MCF 10A (cell line): ENCODE results near the gene NNMT. TPM values are rescaled to one million over a fixed set of nuclear protein-coding genes. Genes with fewer than 3 reads are reported as not detected.
"Not testable (repeated sequence)": the region's sequence is repeated elsewhere in the genome, so short reads cannot be mapped to it uniquely, and the experiment has no call there.

Source experiments
- BruUV-seq: library from RNA; stranded (reverse); fragments of 400-500 nt; replicated peaks from 2 replicates; lab custom pipeline; 2021; lab: Mats Ljungman, UMichigan
- CTCF ChIA-PET: fragments of 300-600 bp; sonication (Branson Sonifier 250); formaldehyde crosslinking; extraction: SDS; loops from one replicate; lab custom pipeline; 2021; ENCODE audit warnings: antibody characterized with exemption, inconsistent platforms; lab: Yijun Ruan, JAX
- POLR2A ChIA-PET: fragments of 300-600, 350-650 bp; sonication (Branson Sonifier 250); formaldehyde crosslinking; extraction: SDS; loops from one replicate; lab custom pipeline; 2020; ENCODE audit warnings: antibody characterized with exemption, inconsistent platforms; lab: Yijun Ruan, JAX
- DNase-seq: peaks from one replicate; pipeline ENCODE4 v3.0.0-alpha.2; 2018; ENCODE audit not compliant: unreplicated experiment
- H3K27ac Mint-ChIP-seq: one replicate; pipeline ENCODE4 v1.8.0; 2022; ENCODE audit warnings: mild to moderate bottlenecking, low read depth, mixed read lengths; ENCODE audit not compliant: unreplicated experiment
- H3K27me3 Mint-ChIP-seq: one replicate; pipeline ENCODE4 v1.8.0; 2022; ENCODE audit warnings: mixed read lengths; ENCODE audit not compliant: insufficient read depth, unreplicated experiment
- H3K36me3 Mint-ChIP-seq: one replicate; pipeline ENCODE4 v1.8.0; 2022; ENCODE audit warnings: mild to moderate bottlenecking, moderate library complexity, mixed read lengths; ENCODE audit not compliant: insufficient read depth, unreplicated experiment
- H3K4me1 Mint-ChIP-seq: one replicate; pipeline ENCODE4 v1.8.0; 2022; ENCODE audit warnings: mixed read lengths; ENCODE audit not compliant: insufficient read depth, unreplicated experiment
- H3K4me3 Mint-ChIP-seq: one replicate; pipeline ENCODE4 v1.8.0; 2022; ENCODE audit warnings: mild to moderate bottlenecking, moderate library complexity, mixed read lengths; ENCODE audit not compliant: unreplicated experiment
- H3K9me3 Mint-ChIP-seq: one replicate; pipeline ENCODE4 v1.8.0; 2022; ENCODE audit warnings: mixed read lengths; ENCODE audit not compliant: unreplicated experiment
- CTCF ChIP-seq: fragments of 200-600 bp; IDR thresholded peaks from one replicate; pipeline ENCODE4 v1.8.0; 2022; ENCODE audit warnings: antibody characterized with exemption, mild to moderate bottlenecking; ENCODE audit not compliant: unreplicated experiment
- intact Hi-C: fragments of 100-400 bp; cut with micrococcal nuclease; formaldehyde crosslinking; loops from 2 replicates; pipeline ENCODE4 v1.14.1; 2022
- total RNA-seq: library from RNA; stranded (reverse); gene quantifications from 2 replicates; pipeline ENCODE4 v1.2.3, GENCODE V29; 2022

Gene NNMT
- total RNA-seq, 1 experiment from 2014 or later: 638 TPM

- Mint-ChIP-seq H3K4me3 (no peak overlapping the region), H3K27me3 (no peaks in the 10 kb centered on the region), H3K4me1 (peaks cover 2% of the 10 kb centered on the region), H3K27ac (no peak overlapping the region), H3K36me3 (peaks cover 13% of the 10 kb centered on the region), H3K9me3 (peaks cover 13% of the 10 kb centered on the region)
- intact Hi-C loops: no loop called here
- POLR2A ChIA-PET: no interaction called here
- DNase-seq: no peak
- BruUV-seq: no TSS peak
- no peak for TF ChIP-seq CTCF
- CTCF ChIA-PET: no interaction called here
These were observed 30.0 kb downstream of the NNMT start for GRCh38 chr11:114326151-114326550.

DNA sequence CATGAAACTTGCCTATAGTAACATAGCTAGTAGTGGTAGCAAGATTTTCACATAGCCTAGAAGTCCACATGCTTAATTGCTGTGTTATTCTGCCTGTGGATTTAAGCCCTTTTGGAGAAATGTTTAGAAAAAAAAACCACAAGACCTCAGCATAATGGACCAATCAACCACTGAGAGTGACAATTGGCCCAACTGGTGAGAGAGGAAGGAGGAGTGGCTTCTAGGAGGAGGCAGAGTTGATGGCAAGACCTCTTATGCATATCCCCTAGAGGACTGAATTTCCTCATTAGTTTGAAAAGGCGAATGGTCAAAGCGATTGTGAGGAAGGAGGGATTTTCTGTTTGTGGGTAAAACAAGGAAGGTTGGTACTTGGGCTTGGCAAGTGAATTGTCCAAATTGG lies 30.6 kb downstream of the NNMT start:
- Mint-ChIP-seq H3K4me3 (no peak overlapping the region), H3K4me1 (no peaks in the 10 kb centered on the region), H3K36me3 (peaks cover 9% of the 10 kb centered on the region), H3K27ac (no peak overlapping the region), H3K27me3 (no peaks in the 10 kb centered on the region), H3K9me3 (peaks cover 13% of the 10 kb centered on the region)
- CTCF ChIA-PET: interaction anchor here (0.6 to 1.0 kb wide), 3 partner anchors 111 to 891 kb away, joined by 3 to 4 read pairs (median 4); no protein-coding TSS in a partner anchor
- intact Hi-C loops: no loop called here
- POLR2A ChIA-PET: interaction anchor here (0.5 to 0.9 kb wide), 2 partner anchors 20 to 963 kb away, joined by 3 read pairs; no protein-coding TSS in a partner anchor
- no peak for DNase-seq
- no TSS peak for BruUV-seq
- TF ChIP-seq CTCF: no peak

DNA sequence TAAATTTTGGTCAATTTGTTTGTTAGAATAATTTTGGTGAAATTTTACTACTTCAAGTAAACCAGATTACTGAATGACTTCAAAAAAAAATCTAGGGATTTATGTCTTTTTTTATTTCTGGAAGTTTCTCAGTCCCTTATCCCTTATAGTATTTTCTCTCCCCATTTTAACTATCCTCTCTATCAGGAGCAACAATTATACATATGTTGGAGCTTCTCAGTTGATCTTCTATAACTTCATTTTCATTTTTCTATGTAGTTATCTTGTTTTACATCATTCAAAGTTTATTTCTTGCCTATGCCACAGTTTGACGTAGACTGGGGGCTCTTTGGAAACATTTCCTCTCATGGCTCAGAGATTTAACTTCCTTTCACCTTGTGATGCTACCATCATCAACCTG lies 34.2 kb downstream of the NNMT start:
- no peak for DNase-seq
- Mint-ChIP-seq H3K9me3 (peaks cover 13% of the 10 kb centered on the region), H3K36me3 (no peaks in the 10 kb centered on the region), H3K27me3 (peaks cover 17% of the 10 kb centered on the region), H3K4me3 (no peak overlapping the region), H3K27ac (no peak overlapping the region), H3K4me1 (no peaks in the 10 kb centered on the region)
- no peak for TF ChIP-seq CTCF
- intact Hi-C loops: no loop called here
- CTCF ChIA-PET: interaction anchor here (1.1 to 2.3 kb wide), 2 partner anchors 10 to 18 kb away, joined by 3 to 7 read pairs; no protein-coding TSS in a partner anchor
- BruUV-seq: no TSS peak
- POLR2A ChIA-PET: interaction anchor here (1.0 kb wide), 1 partner anchor 14 kb away, joined by 4 read pairs; no protein-coding TSS in a partner anchor

DNA sequence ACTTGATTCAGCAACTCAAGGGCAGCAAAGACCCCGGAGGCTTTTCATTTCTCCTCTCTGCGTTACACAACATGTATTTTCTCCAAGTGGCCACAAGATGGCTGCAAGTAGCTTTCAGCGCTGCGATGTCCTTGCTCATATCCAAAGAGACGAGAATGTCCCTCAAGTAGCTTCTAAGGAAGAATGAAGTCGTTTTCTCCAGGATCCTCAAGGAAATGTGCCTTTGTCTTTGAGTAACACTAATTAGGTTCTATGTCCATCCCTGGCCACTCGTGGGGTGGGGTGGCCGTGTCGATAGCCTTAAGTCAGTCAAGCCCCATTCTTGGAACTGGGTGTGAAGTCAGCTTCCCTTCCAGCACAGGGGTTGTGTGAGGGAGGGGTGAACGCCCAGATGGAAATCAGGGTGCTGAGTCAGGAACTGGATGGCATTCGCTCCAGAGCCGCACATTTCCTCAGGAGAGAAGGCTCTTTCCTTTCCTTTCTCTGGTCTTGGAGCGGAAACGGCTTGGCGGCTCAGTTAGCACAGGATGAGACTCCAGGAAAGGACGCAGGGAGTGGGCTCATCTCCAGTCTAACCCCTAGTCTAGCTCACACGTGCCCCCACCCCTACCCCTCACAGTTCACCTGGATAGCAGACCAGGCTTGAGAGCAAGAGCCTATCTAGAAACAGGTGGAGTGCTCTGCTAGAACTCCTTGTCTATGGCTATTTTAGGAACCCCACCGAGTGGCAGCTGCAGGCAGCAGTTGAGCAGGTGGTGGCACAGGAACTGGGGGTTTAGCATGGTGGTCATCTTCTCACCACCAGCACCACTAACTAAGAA lies 44.3 kb downstream of the NNMT start:
- H3K27ac Mint-ChIP-seq: no peak overlapping the region
- ChIA-PET CTCF (interaction anchor here (0.5 to 2.1 kb wide), 34 partner anchors 8 to 1695 kb away, joined by 3 to 9 read pairs (median 3); partner anchors contain the start of genes C11orf71 and RBM7), POLR2A (interaction anchor here (0.7 to 2.3 kb wide), 4 partner anchors 20 to 59 kb away, joined by 3 to 10 read pairs (median 3); partner anchors contain the start of genes C11orf71 and RBM7)
- peaks cover 9% of the 10 kb centered on the region for H3K4me1 Mint-ChIP-seq
- TF ChIP-seq CTCF: peak; percentile 90
- H3K4me3 Mint-ChIP-seq: no peak overlapping the region
- DNase-seq: peak; percentile 74
- no TSS peak for BruUV-seq
- no peaks in the 10 kb centered on the region for H3K36me3 Mint-ChIP-seq
- H3K9me3 Mint-ChIP-seq: no peaks in the 10 kb centered on the region
- intact Hi-C loops: loop anchor here (1.0 to 10.0 kb wide), 7 partner anchors 60 to 424 kb away; partner anchors contain the start of genes C11orf71 and RBM7
- peaks cover 13% of the 10 kb centered on the region for H3K27me3 Mint-ChIP-seq

DNA sequence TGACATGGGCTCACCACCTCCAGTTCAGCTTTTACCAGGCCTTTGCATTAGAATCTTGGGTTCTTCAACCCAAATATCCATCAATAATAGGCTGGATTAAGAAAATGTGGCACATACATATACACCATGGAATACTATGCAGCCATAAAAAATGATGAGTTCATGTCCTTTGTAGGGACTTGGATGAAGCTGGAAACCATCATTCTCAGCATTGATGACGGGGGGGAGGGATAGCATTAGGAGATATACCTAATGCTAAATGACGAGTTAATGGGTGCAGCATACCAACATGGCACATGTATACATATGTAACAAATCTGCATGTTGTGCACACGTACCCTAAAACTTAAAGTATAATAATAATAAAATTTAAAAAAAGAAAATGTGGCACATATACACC lies 45.5 kb downstream of the NNMT start:
- ChIA-PET CTCF (interaction anchor here (0.9 to 1.1 kb wide), 3 partner anchors 9 to 244 kb away, joined by 3 to 5 read pairs (median 3); no protein-coding TSS in a partner anchor), POLR2A (interaction anchor here (2.3 kb wide), 1 partner anchor 57 kb away, joined by 10 read pairs; the partner anchor contains the start of genes C11orf71 and RBM7)
- not testable (repeated sequence) for H3K9me3 Mint-ChIP-seq, H3K4me3 Mint-ChIP-seq, BruUV-seq, H3K36me3 Mint-ChIP-seq, H3K27ac Mint-ChIP-seq, DNase-seq, H3K4me1 Mint-ChIP-seq, H3K27me3 Mint-ChIP-seq
- intact Hi-C loops: loop anchor here (2.0 to 10.0 kb wide), 4 partner anchors 59 to 423 kb away; partner anchors contain the start of genes C11orf71 and RBM7
